ENCODE data around the gene EEIG1. TPM values are rescaled to one million over a fixed set of nuclear protein-coding genes. Genes with fewer than 3 reads are reported as not detected.

The EEIG1 gene
- total RNA-seq, 1 donor from 2014 or later: 15.0 TPM

GRCh38 chr9:127960410-127961154 lies 20.2 kb downstream of the EEIG1 start:
- DNase-seq (ENCODE audit: low read depth in 2 of 2): no peak

- no peak for DNase-seq (ENCODE audit: low read depth in 2 of 2)
Measured at GRCh38 chr9:127959841-127960409, 20.9 kb downstream of the EEIG1 start.

- no peak for DNase-seq (ENCODE audit: low read depth in 2 of 2)
Measured at GRCh38 chr9:127959398-127959797, 21.4 kb downstream of the EEIG1 start.

- DNase-seq (ENCODE audit: low read depth in 2 of 2): no peak
Measured at GRCh38 chr9:127958728-127959127, 22.1 kb downstream of the EEIG1 start.

- peak; percentile 71 to 79 for DNase-seq (ENCODE audit: low read depth in 2 of 2)
Measured at GRCh38 chr9:127955294-127956015, 25.3 kb downstream of the EEIG1 start.

- no peak for DNase-seq (ENCODE audit: low read depth in 2 of 2)
Measured at GRCh38 chr9:127954831-127955293, 25.9 kb downstream of the EEIG1 start.

GRCh38 chr9:127953768-127954505 lies 26.9 kb downstream of the EEIG1 start:
- no peak for DNase-seq (ENCODE audit: low read depth in 2 of 2)

GRCh38 chr9:127953154-127953553 lies 27.6 kb downstream of the EEIG1 start:
- no peak for DNase-seq (ENCODE audit: low read depth in 2 of 2)

- peak; percentile 23 to 31 for DNase-seq (ENCODE audit: low read depth in 2 of 2)
Measured at GRCh38 chr9:127950513-127951289, 30.1 kb downstream of the EEIG1 start.

GRCh38 chr9:127949827-127950512 lies 30.8 kb downstream of the EEIG1 start:
- no peak for DNase-seq (ENCODE audit: low read depth in 2 of 2)

GRCh38 chr9:127947841-127948710 lies 32.7 kb downstream of the EEIG1 start:
- no peak for DNase-seq (ENCODE audit: low read depth in 2 of 2)

GRCh38 chr9:127946728-127947127 lies 34.1 kb downstream of the EEIG1 start:
- DNase-seq (ENCODE audit: low read depth in 2 of 2): no peak

GRCh38 chr9:127945942-127946341 lies 34.8 kb downstream of the EEIG1 start:
- DNase-seq (ENCODE audit: low read depth in 2 of 2): no peak

- no peak for DNase-seq (ENCODE audit: low read depth in 2 of 2)
Measured at GRCh38 chr9:127945338-127945737, 35.5 kb downstream of the EEIG1 start.

GRCh38 chr9:127944586-127945218 lies 36.1 kb downstream of the EEIG1 start:
- DNase-seq (ENCODE audit: low read depth in 2 of 2): no peak

- DNase-seq (ENCODE audit: low read depth in 2 of 2): peak; percentile 59 to 81
Measured at GRCh38 chr9:127943731-127944144, 37.1 kb downstream of the EEIG1 start.

- no peak for DNase-seq (ENCODE audit: low read depth in 2 of 2)
Measured at GRCh38 chr9:127943011-127943662, 37.7 kb downstream of the EEIG1 start.
